KMS-11 (cell line): ENCODE results near the gene XG.
"Not testable (repeated sequence)": the region's sequence is repeated elsewhere in the genome, so short reads cannot be mapped to it uniquely, and the experiment has no call there.

ENCODE experiments used
- H2AFZ ChIP-seq: fragments of 200-600 bp; sonication (generic); 2 replicates; pipeline ENCODE4 v1.6.1; 2016; ENCODE audit warnings: antibody characterized with exemption, mixed run types, low read depth
- H3K27ac ChIP-seq: fragments of 200-600 bp; sonication (generic); 2 replicates; pipeline ENCODE4 v1.6.1; 2016; ENCODE audit warnings: mild to moderate bottlenecking, mixed run types
- H3K27me3 ChIP-seq: fragments of 200-600 bp; sonication (generic); 2 replicates; pipeline ENCODE4 v1.6.1; 2017; ENCODE audit warnings: mild to moderate bottlenecking, low read depth, mixed run types, moderate library complexity; ENCODE audit not compliant: insufficient read depth
- H3K36me3 ChIP-seq: fragments of 200-600 bp; sonication (generic); 2 replicates; pipeline ENCODE4 v1.6.1; 2017; ENCODE audit warnings: mild to moderate bottlenecking, mixed run types; ENCODE audit not compliant: insufficient read depth
- H3K4me1 ChIP-seq: fragments of 200-600 bp; sonication (generic); 2 replicates; pipeline ENCODE4 v1.6.1; 2016; ENCODE audit warnings: mild to moderate bottlenecking, low read depth, mixed run types; ENCODE audit not compliant: poor library complexity, severe bottlenecking
- H3K4me2 ChIP-seq: fragments of 200-600 bp; sonication (generic); 2 replicates; pipeline ENCODE4 v1.7.0; 2016; ENCODE audit warnings: mild to moderate bottlenecking, mixed run types
- H3K4me3 ChIP-seq: fragments of 200-600 bp; sonication (generic); IDR thresholded peaks from 2 replicates; pipeline ENCODE4 v1.6.1; 2017; ENCODE audit warnings: low read depth, low read length, mixed read lengths; ENCODE audit not compliant: insufficient read depth
- H3K79me2 ChIP-seq: fragments of 200-600 bp; sonication (generic); 2 replicates; pipeline ENCODE4 v1.6.1; 2016; ENCODE audit warnings: low read depth, mixed run types; ENCODE audit not compliant: insufficient read depth
- H3K9ac ChIP-seq: fragments of 200-600 bp; sonication (generic); 2 replicates; pipeline ENCODE4 v1.6.1; 2016; ENCODE audit warnings: mild to moderate bottlenecking, mixed run types
- H4K20me1 ChIP-seq: fragments of 200-600 bp; sonication (generic); 2 replicates; pipeline ENCODE4 v1.6.1; 2016; ENCODE audit warnings: mild to moderate bottlenecking, mixed run types; ENCODE audit not compliant: insufficient read depth
- CTCF ChIP-seq: fragments of 200-600 bp; sonication (generic); conservative IDR thresholded peaks from 2 replicates; pipeline ENCODE4 v1.6.1; 2017; ENCODE audit warnings: low read depth, mild to moderate bottlenecking, antibody characterized with exemption, low read length, moderate library complexity, mixed read lengths

Gene XG

GRCh38 chrX:2756548-2756947, 4.7 kb downstream of the XG start:
- no peak overlapping the region for H3K4me3 ChIP-seq
- H2AFZ ChIP-seq, result no peak overlapping the region
- H3K79me2 ChIP-seq, result no peaks in the 10 kb centered on the region
- no peaks in the 10 kb centered on the region for H3K27me3 ChIP-seq
- H3K27ac ChIP-seq, result no peak overlapping the region
- H4K20me1 ChIP-seq, result no peaks in the 10 kb centered on the region
- no peak overlapping the region for H3K4me2 ChIP-seq
- no peaks in the 10 kb centered on the region for H3K4me1 ChIP-seq
- no peak overlapping the region for H3K9ac ChIP-seq
- TF ChIP-seq CTCF, result no peak
- no peaks in the 10 kb centered on the region for H3K36me3 ChIP-seq

- H3K27me3 ChIP-seq, result no peaks in the 10 kb centered on the region
- H3K4me1 ChIP-seq, result no peaks in the 10 kb centered on the region
- H3K27ac ChIP-seq, result no peak overlapping the region
- H3K4me2 ChIP-seq, result no peak overlapping the region
- no peaks in the 10 kb centered on the region for H3K36me3 ChIP-seq
- H2AFZ ChIP-seq, result no peak overlapping the region
- no peaks in the 10 kb centered on the region for H4K20me1 ChIP-seq
- H3K79me2 ChIP-seq, result no peaks in the 10 kb centered on the region
- H3K9ac ChIP-seq, result no peak overlapping the region
- H3K4me3 ChIP-seq, result no peak overlapping the region
- no peak for TF ChIP-seq CTCF
Measured at GRCh38 chrX:2761246-2761645, 9.4 kb downstream of the XG start.

- H3K27me3 ChIP-seq, H3K79me2 ChIP-seq, H3K9ac ChIP-seq, H3K27ac ChIP-seq, H2AFZ ChIP-seq, H3K36me3 ChIP-seq, H4K20me1 ChIP-seq, H3K4me1 ChIP-seq, H3K4me2 ChIP-seq, H3K4me3 ChIP-seq: not testable (repeated sequence)
Measured at GRCh38 chrX:2762671-2763070, 10.8 kb downstream of the XG start.

- not testable (repeated sequence) for H2AFZ ChIP-seq, H3K27me3 ChIP-seq, H3K4me3 ChIP-seq, H3K36me3 ChIP-seq, H3K9ac ChIP-seq, H4K20me1 ChIP-seq, H3K4me2 ChIP-seq, H3K4me1 ChIP-seq, H3K79me2 ChIP-seq, H3K27ac ChIP-seq
Measured at GRCh38 chrX:2764766-2765548, 13.1 kb downstream of the XG start.

GRCh38 chrX:2765549-2765830, 13.7 kb downstream of the XG start:
- H3K36me3 ChIP-seq, result no peaks in the 10 kb centered on the region
- H3K9ac ChIP-seq, result no peak overlapping the region
- TF ChIP-seq CTCF, result no peak
- no peaks in the 10 kb centered on the region for H3K27me3 ChIP-seq
- H3K4me1 ChIP-seq, result no peaks in the 10 kb centered on the region
- H3K79me2 ChIP-seq, result no peaks in the 10 kb centered on the region
- H4K20me1 ChIP-seq, result no peaks in the 10 kb centered on the region
- H3K4me2 ChIP-seq, result no peak overlapping the region
- H3K4me3 ChIP-seq, result no peak overlapping the region
- H3K27ac ChIP-seq, result no peak overlapping the region
- H2AFZ ChIP-seq, result no peak overlapping the region
